Neural cell (in vitro differentiated cells): ENCODE data around the gene NUP210L. TPM values are rescaled to one million over a fixed set of nuclear protein-coding genes. Genes with fewer than 3 reads are reported as not detected.

Source experiments
- H2AFZ ChIP-seq: fragments of 200-600, 300-800 bp; sonication (generic), shearing (Covaris generic); 2 replicates; pipeline ENCODE4 v1.6.0; 2014; ENCODE audit warnings: low read depth, mild to moderate bottlenecking, antibody characterized with exemption, low read length, moderate library complexity
- H3F3A ChIP-seq: fragments of 200-600 bp; shearing (Covaris generic); 2 replicates; pipeline ENCODE4 v1.6.1; 2016; ENCODE audit warnings: mild to moderate bottlenecking, moderate library complexity, mixed read lengths, antibody characterized with exemption, low read length; ENCODE audit not compliant: insufficient read depth, poor library complexity, severe bottlenecking
- H3K27ac ChIP-seq: fragments of 200-600, 300-800 bp; sonication (generic), shearing (Covaris generic); 2 replicates; pipeline ENCODE4 v1.5.1; 2014; ENCODE audit warnings: mild to moderate bottlenecking, low read length, moderate library complexity
- H3K27me3 ChIP-seq: fragments of 300-800, 200-600 bp; sonication (generic), shearing (Covaris generic); 2 replicates; pipeline ENCODE4 v1.6.0; 2014; ENCODE audit warnings: mild to moderate bottlenecking, low read depth, low read length, moderate library complexity; ENCODE audit not compliant: insufficient read depth
- H3K36me3 ChIP-seq: fragments of 300-800, 200-600 bp; sonication (generic), shearing (Covaris generic); 2 replicates; pipeline ENCODE4 v1.5.1; 2014; ENCODE audit warnings: mild to moderate bottlenecking, antibody characterized with exemption, low read length, moderate library complexity; ENCODE audit not compliant: insufficient read depth
- H3K4me2 ChIP-seq: fragments of 300-800, 200-600 bp; sonication (generic), shearing (Covaris generic); 2 replicates; pipeline ENCODE4 v1.6.0; 2014; ENCODE audit warnings: mild to moderate bottlenecking, low read length
- H3K4me3 ChIP-seq: fragments of 300-800, 200-600 bp; sonication (generic), shearing (Covaris generic); 2 replicates; pipeline ENCODE4 v1.5.1; 2014; ENCODE audit warnings: mild to moderate bottlenecking, low read length, moderate library complexity
- H3K79me2 ChIP-seq: fragments of 200-600 bp; shearing (Covaris generic); replicated peaks from 2 replicates; pipeline ENCODE4 v1.6.0; 2014; ENCODE audit warnings: mild to moderate bottlenecking, low read length, moderate library complexity; ENCODE audit not compliant: insufficient read depth
- H3K9ac ChIP-seq: fragments of 300-800, 200-600 bp; sonication (generic), shearing (Covaris generic); 2 replicates; pipeline ENCODE4 v1.6.1; 2016; ENCODE audit warnings: mild to moderate bottlenecking, low read length, mixed read lengths
- H3K9me2 ChIP-seq: fragments of 200-600 bp; shearing (Covaris generic); 2 replicates; pipeline ENCODE4 v1.6.1; 2016; ENCODE audit warnings: mild to moderate bottlenecking, low read length, mixed read lengths; ENCODE audit not compliant: insufficient read depth
- H3K9me3 ChIP-seq: fragments of 200-600, 300-800 bp; sonication (generic), shearing (Covaris generic); 2 replicates; pipeline ENCODE4 v1.6.1; 2016; ENCODE audit warnings: mild to moderate bottlenecking, mixed run types, low read length, moderate library complexity, mixed read lengths
- H4K20me1 ChIP-seq: fragments of 200-600 bp; shearing (Covaris generic); 2 replicates; pipeline ENCODE4 v1.6.1; 2016; ENCODE audit warnings: mild to moderate bottlenecking, mixed run types; ENCODE audit not compliant: insufficient read depth
- EP300 ChIP-seq: fragments of 450-650 bp; conservative IDR thresholded peaks from 2 replicates; pipeline ENCODE4 v1.6.1; 2014; ENCODE audit warnings: antibody characterized with exemption, mild to moderate bottlenecking, moderate library complexity; ENCODE audit not compliant: poor library complexity, severe bottlenecking
- EZH2 ChIP-seq: fragments of 200-600, 300-800 bp; shearing (Covaris generic), sonication (generic); IDR thresholded peaks from 2 replicates; pipeline ENCODE4 v1.6.1; 2014; ENCODE audit warnings: antibody characterized with exemption, low read length, borderline replicate concordance, mild to moderate bottlenecking; ENCODE audit not compliant: insufficient read depth, poor library complexity, severe bottlenecking
- MXI1 ChIP-seq: fragments of 450-650 bp; conservative IDR thresholded peaks from 2 replicates; pipeline ENCODE4 v1.6.1; 2014; ENCODE audit warnings: antibody characterized with exemption, mild to moderate bottlenecking; ENCODE audit not compliant: poor library complexity, severe bottlenecking
- POLR2AphosphoS5 ChIP-seq: IDR thresholded peaks from 2 replicates; pipeline ENCODE4 v1.6.1; 2012
- RAD21 ChIP-seq: fragments of 450-650 bp; conservative IDR thresholded peaks from 2 replicates; pipeline ENCODE4 v1.6.1; 2014; ENCODE audit warnings: antibody characterized with exemption, mild to moderate bottlenecking, moderate library complexity
- REST ChIP-seq: IDR thresholded peaks from 2 replicates; pipeline ENCODE4 v1.6.1; 2012; ENCODE audit warnings: borderline replicate concordance
- SMC3 ChIP-seq: fragments of 450-650 bp; conservative IDR thresholded peaks from 2 replicates; pipeline ENCODE4 v1.6.1; 2014; ENCODE audit warnings: antibody characterized with exemption, mild to moderate bottlenecking, moderate library complexity; ENCODE audit not compliant: poor library complexity
- TAF1 ChIP-seq: IDR thresholded peaks from 2 replicates; pipeline ENCODE4 v1.6.1; 2012; ENCODE audit warnings: low read depth
- polyA minus RNA-seq: library from RNA; depleted of rRNA, polyadenylated mRNA; stranded (reverse); fragments of >200 nt; gene quantifications from 2 replicates; pipeline ENCODE4 v1.2.3, GENCODE V29; 2014
- polyA plus RNA-seq: library from polyadenylated mRNA; depleted of rRNA; stranded (reverse); fragments of >200 nt; gene quantifications from 2 replicates; pipeline ENCODE4 v1.2.3, GENCODE V29; 2014
- TF ChIP-seq, protein P1 (sequence below): fragments of 450-650 bp; IDR thresholded peaks from 2 replicates; pipeline ENCODE4 v1.5.1; 2014; ENCODE audit warnings: antibody characterized with exemption, mild to moderate bottlenecking, moderate library complexity; ENCODE audit not compliant: poor library complexity, severe bottlenecking

The NUP210L gene
- 0.09 TPM in 1 of 2 replicates, not detected in the other for polyA plus RNA-seq
- polyA minus RNA-seq = 0.23 and 0.24 TPM in 2 replicates

DNA sequence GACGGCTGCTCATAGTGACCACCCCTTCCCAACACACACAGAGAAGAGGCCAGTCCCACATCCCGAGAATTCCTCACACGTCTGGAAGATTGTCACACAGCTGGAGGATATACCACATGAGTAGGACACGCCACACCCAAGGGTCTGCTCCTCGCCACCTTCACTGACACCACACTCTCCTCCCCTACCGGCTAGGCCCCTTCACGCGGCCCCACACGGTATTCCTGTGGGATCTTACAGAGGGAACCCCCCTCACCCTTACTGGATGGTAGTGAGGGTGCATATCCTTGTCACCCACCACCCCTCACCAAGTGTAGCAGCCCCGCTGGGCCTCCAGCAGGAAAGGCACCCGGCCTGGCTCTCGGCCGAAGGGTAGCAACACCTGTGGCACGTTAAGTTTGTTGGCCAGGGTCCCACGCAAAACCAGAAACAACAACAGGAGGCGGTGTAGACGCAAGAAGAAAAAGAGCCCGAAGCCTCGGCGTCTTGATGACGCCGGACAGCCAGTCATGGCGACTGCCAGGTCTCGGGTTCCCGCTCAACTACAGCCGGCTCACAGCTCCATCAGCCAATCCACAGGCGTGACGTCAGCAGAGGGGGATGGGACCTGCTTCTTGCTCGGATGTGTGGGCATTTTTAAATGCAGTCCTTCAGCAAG is at the start of gene NUP210L:
Gene NUP210L, minus strand, starts transcription at position 540 of the 658 bp plus-strand sequence.
- Histone ChIP-seq H3F3A (no peaks in the 10 kb centered on the region), H3K27me3 (no peaks in the 10 kb centered on the region), H3K9me3 (no peaks in the 10 kb centered on the region), H3K9me2 (no peaks in the 10 kb centered on the region), H3K4me3 (no peak within 1 kb of the TSS), H4K20me1 (no peaks in the 10 kb centered on the region), H3K79me2 (no peaks in the 10 kb centered on the region), H3K36me3 (peaks cover 15% of the 10 kb centered on the region), H2AFZ (no peak within 1 kb of the TSS), H3K4me2 (no peak within 1 kb of the TSS), H3K9ac (no peak within 1 kb of the TSS), H3K27ac (no peak within 1 kb of the TSS)
- TF ChIP-seq POLR2AphosphoS5 (no peak), RAD21 (no peak), SMC3 (no peak), REST (no peak), TAF1 (no peak), EZH2 (no peak), MXI1 (no peak), EP300 (no peak)
- TF ChIP-seq, protein P1, sequence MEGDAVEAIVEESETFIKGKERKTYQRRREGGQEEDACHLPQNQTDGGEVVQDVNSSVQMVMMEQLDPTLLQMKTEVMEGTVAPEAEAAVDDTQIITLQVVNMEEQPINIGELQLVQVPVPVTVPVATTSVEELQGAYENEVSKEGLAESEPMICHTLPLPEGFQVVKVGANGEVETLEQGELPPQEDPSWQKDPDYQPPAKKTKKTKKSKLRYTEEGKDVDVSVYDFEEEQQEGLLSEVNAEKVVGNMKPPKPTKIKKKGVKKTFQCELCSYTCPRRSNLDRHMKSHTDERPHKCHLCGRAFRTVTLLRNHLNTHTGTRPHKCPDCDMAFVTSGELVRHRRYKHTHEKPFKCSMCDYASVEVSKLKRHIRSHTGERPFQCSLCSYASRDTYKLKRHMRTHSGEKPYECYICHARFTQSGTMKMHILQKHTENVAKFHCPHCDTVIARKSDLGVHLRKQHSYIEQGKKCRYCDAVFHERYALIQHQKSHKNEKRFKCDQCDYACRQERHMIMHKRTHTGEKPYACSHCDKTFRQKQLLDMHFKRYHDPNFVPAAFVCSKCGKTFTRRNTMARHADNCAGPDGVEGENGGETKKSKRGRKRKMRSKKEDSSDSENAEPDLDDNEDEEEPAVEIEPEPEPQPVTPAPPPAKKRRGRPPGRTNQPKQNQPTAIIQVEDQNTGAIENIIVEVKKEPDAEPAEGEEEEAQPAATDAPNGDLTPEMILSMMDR = no peak

DNA sequence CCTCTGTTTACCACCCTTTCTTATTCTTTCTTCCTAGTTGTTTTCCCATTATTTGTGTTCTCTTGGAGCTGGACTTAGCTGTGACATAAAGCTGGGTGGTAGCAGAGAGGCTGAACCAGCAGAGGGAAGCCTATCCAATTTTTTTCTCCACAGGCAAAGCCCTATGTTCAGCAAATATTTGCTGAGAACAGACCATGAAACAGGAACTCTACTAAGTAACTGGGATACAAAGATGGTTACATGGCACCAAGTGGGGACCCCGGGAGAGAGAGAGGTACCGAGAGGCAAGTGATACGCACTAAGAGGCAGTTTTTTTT is 44.6 kb upstream of the NUP210L start:
- H3K9ac ChIP-seq = no peak overlapping the region
- TF ChIP-seq SMC3 (no peak), EZH2 (no peak), EP300 (no peak), REST (no peak), RAD21 (no peak), TAF1 (no peak)
- TF ChIP-seq, protein P1 = no peak
- H2AFZ ChIP-seq = no peak overlapping the region
- H3K9me3 ChIP-seq = no peaks in the 10 kb centered on the region
- no peaks in the 10 kb centered on the region for H3K79me2 ChIP-seq
- H3K36me3 ChIP-seq = no peaks in the 10 kb centered on the region
- no peaks in the 10 kb centered on the region for H3K9me2 ChIP-seq
- H3K4me2 ChIP-seq = no peak overlapping the region
- H4K20me1 ChIP-seq = no peaks in the 10 kb centered on the region
- H3K27me3 ChIP-seq = no peaks in the 10 kb centered on the region
- H3F3A ChIP-seq = no peaks in the 10 kb centered on the region
- no peak overlapping the region for H3K4me3 ChIP-seq
- no peak overlapping the region for H3K27ac ChIP-seq
